Activated naive CD4-positive, alpha-beta T cell treated with Interleukin-2 at 50 U/mL for 16 hours (primary cell): Measurements from ENCODE around the gene KIAA1217.

Source experiments
- DNase-seq: peaks from one replicate; pipeline ENCODE4 v3.0.0-alpha.2; 2020

KIAA1217 gene

GRCh38 chr10:24207781-24208611 lies 942 bp upstream of the KIAA1217 start:
- DNase-seq = no peak

- DNase-seq = peak; percentile 43
Observed at GRCh38 chr10:24209432-24209771, 464 bp downstream of the KIAA1217 start.

GRCh38 chr10:24209946-24210491 lies 1.1 kb downstream of the KIAA1217 start:
- DNase-seq = peak; percentile 34

- DNase-seq = no peak
Observed at GRCh38 chr10:24210501-24210900, 1.6 kb downstream of the KIAA1217 start.

GRCh38 chr10:24213266-24213665 lies 4.3 kb downstream of the KIAA1217 start:
- no peak for DNase-seq

- DNase-seq = no peak
Observed at GRCh38 chr10:24213881-24214280, 4.9 kb downstream of the KIAA1217 start.

GRCh38 chr10:24214762-24215161 lies 5.8 kb downstream of the KIAA1217 start:
- no peak for DNase-seq

- no peak for DNase-seq
Observed at GRCh38 chr10:24215196-24215595, 6.3 kb downstream of the KIAA1217 start.

GRCh38 chr10:24215603-24216002 lies 6.7 kb downstream of the KIAA1217 start:
- DNase-seq = no peak

GRCh38 chr10:24219963-24220362 lies 11.0 kb downstream of the KIAA1217 start:
- DNase-seq = no peak

GRCh38 chr10:24223341-24223740 lies 14.4 kb downstream of the KIAA1217 start:
- no peak for DNase-seq

- DNase-seq = no peak
Observed at GRCh38 chr10:24223953-24224352, 15.0 kb downstream of the KIAA1217 start.

- DNase-seq = no peak
Observed at GRCh38 chr10:24228642-24229041, 19.7 kb downstream of the KIAA1217 start.

- no peak for DNase-seq
Observed at GRCh38 chr10:24229909-24230308, 21.0 kb downstream of the KIAA1217 start.

- DNase-seq = no peak
Observed at GRCh38 chr10:24231200-24231599, 22.3 kb downstream of the KIAA1217 start.

GRCh38 chr10:24234784-24235183 lies 25.8 kb downstream of the KIAA1217 start:
- no peak for DNase-seq

- no peak for DNase-seq
Observed at GRCh38 chr10:24235471-24235870, 26.5 kb downstream of the KIAA1217 start.

- DNase-seq = no peak
Observed at GRCh38 chr10:24237801-24238395, 29.0 kb downstream of the KIAA1217 start.

GRCh38 chr10:24238519-24239247 lies 29.7 kb downstream of the KIAA1217 start:
- no peak for DNase-seq

- DNase-seq = no peak
Observed at GRCh38 chr10:24239289-24240040, 30.5 kb downstream of the KIAA1217 start.

GRCh38 chr10:24240041-24240751 lies 31.3 kb downstream of the KIAA1217 start:
- no peak for DNase-seq

- no peak for DNase-seq
Observed at GRCh38 chr10:24241536-24242040, 32.6 kb downstream of the KIAA1217 start.
